ENCODE measurements around the gene SNX18.

Gene SNX18

GRCh38 chr5:54541823-54542783 lies 24.5 kb downstream of the SNX18 start:
- DNase-seq (no peak), ATAC-seq (no peak)

GRCh38 chr5:54544044-54544443 lies 26.5 kb downstream of the SNX18 start:
- DNase-seq (no peak), ATAC-seq (no peak)

GRCh38 chr5:54545796-54546195 lies 28.2 kb downstream of the SNX18 start:
- DNase-seq (no peak), ATAC-seq (no peak)

GRCh38 chr5:54547711-54548250 lies 30.2 kb downstream of the SNX18 start:
- ATAC-seq (no peak), DNase-seq (no peak)

GRCh38 chr5:54548565-54548964 lies 31.0 kb downstream of the SNX18 start:
- ATAC-seq (no peak), DNase-seq (no peak)

- ATAC-seq = no peak
- DNase-seq = no peak
These were observed 33.7 kb downstream of the SNX18 start for GRCh38 chr5:54551292-54551691.

GRCh38 chr5:54551926-54552325 lies 34.4 kb downstream of the SNX18 start:
- DNase-seq = no peak

GRCh38 chr5:54552446-54552845 lies 34.9 kb downstream of the SNX18 start:
- ATAC-seq (no peak), DNase-seq (no peak)

More at GRCh38 chr5:54551926-54552325, 34.4 kb downstream of the SNX18 start:
- no peak for ATAC-seq

GRCh38 chr5:54553659-54554207 lies 36.2 kb downstream of the SNX18 start:
- ATAC-seq = no peak

GRCh38 chr5:54556141-54556540 lies 38.6 kb downstream of the SNX18 start:
- ATAC-seq = no peak
- no peak for DNase-seq

More at GRCh38 chr5:54553659-54554207, 36.2 kb downstream of the SNX18 start:
- DNase-seq = no peak

- ATAC-seq = no peak
- DNase-seq = no peak
These were observed 40.8 kb downstream of the SNX18 start for GRCh38 chr5:54558362-54558761.

GRCh38 chr5:54561651-54562050 lies 44.1 kb downstream of the SNX18 start:
- ATAC-seq (no peak), DNase-seq (no peak)

GRCh38 chr5:54563083-54563761 lies 45.7 kb downstream of the SNX18 start:
- ATAC-seq = no peak
- no peak for DNase-seq

- no peak for DNase-seq
- ATAC-seq = no peak
These were observed 50.4 kb downstream of the SNX18 start for GRCh38 chr5:54567996-54568395.

- ATAC-seq = no peak
- DNase-seq = no peak
These were observed 53.4 kb downstream of the SNX18 start for GRCh38 chr5:54570916-54571315.

GRCh38 chr5:54571462-54571861 lies 53.9 kb downstream of the SNX18 start:
- DNase-seq (no peak), ATAC-seq (no peak)

GRCh38 chr5:54573812-54574489 lies 56.4 kb downstream of the SNX18 start:
- ATAC-seq (no peak), DNase-seq (no peak)

GRCh38 chr5:54577528-54577927 lies 60.0 kb downstream of the SNX18 start:
- no peak for DNase-seq
- no peak for ATAC-seq

GRCh38 chr5:54577937-54578653 lies 60.5 kb downstream of the SNX18 start:
- DNase-seq (no peak), ATAC-seq (no peak)

- ATAC-seq (no peak), DNase-seq (no peak)
These were observed 62.2 kb downstream of the SNX18 start for GRCh38 chr5:54579591-54580295.

All from stimulated activated naive CD8-positive, alpha-beta T cell treated with anti-CD3 and anti-CD28 coated beads, Interleukin-15, Interleukin-2, amounts not matched to agents 100 U/mL and 50 U/mL, for 24 hours (primary cell).